IPS-15b (cell line): ENCODE results near the gene NTN5.
"Not testable (repeated sequence)": the region's sequence is repeated elsewhere in the genome, so short reads cannot be mapped to it uniquely, and the experiment has no call there.

Source experiments
- H3K27me3 ChIP-seq: one replicate; pipeline ENCODE4 v1.6.1; 2013; ENCODE audit warnings: low read length; ENCODE audit not compliant: control insufficient read depth, insufficient read depth
- H3K36me3 ChIP-seq: one replicate; pipeline ENCODE4 v1.6.1; 2013; ENCODE audit warnings: low read length; ENCODE audit not compliant: control insufficient read depth, insufficient read depth
- H3K4me1 ChIP-seq: one replicate; pipeline ENCODE4 v1.6.1; 2013; ENCODE audit warnings: mild to moderate bottlenecking, low read length; ENCODE audit not compliant: control insufficient read depth, insufficient read depth
- H3K4me3 ChIP-seq: one replicate; pipeline ENCODE4 v1.5.1; 2013; ENCODE audit warnings: low read depth, low read length
- H3K9ac ChIP-seq: one replicate; pipeline ENCODE4 v1.6.1; 2013; ENCODE audit warnings: low read depth, mild to moderate bottlenecking, low read length
- H3K9me3 ChIP-seq: one replicate; pipeline ENCODE4 v1.6.1; 2013; ENCODE audit warnings: mild to moderate bottlenecking, low read length; ENCODE audit not compliant: control insufficient read depth, insufficient read depth

NTN5 gene

DNA sequence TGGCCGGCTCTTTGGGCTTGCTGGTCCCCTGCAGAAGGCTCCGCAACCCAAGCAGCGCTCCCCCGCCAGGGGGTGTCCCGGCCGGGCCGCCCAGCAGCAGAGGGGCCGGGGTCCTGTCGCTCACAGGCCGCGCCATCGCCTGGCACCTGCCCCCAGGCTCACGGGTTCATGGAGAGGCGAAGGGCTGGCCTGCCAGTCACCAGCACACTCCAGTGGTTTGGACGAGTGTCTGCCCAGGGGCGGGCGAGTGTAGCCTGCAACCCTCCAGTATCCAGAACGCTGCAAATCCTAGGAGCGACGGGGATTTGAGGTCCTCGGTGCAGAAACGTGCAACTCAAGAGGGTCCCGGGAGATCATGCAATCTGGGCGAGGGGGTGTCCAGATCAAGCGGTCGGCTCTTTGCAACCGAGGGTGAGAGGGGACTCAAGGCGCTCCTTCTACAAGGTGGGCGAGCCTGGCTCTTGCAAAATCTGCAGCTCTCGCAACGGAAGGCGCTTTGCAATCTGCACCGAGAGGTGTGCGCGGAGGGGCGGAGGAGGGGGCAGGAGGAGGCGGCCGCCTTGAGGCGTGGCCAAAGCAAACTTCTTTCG, 35.9 kb downstream of the NTN5 start, which contains the start of gene DBP:
TSS of gene DBP (minus strand) at position 521 of the 590 bp plus-strand sequence. CDS start at position 136, 385 bp downstream.
- Histone ChIP-seq H3K4me3 (peak within 1 kb of the TSS; percentile 78), H3K4me1 (peaks cover 11% of the 10 kb centered on the region), H3K9ac (peak within 1 kb of the TSS; percentile 87), H3K36me3 (peaks cover 6% of the 10 kb centered on the region), H3K9me3 (no peaks in the 10 kb centered on the region), H3K27me3 (no peaks in the 10 kb centered on the region)

GRCh38 chr19:48635966-48636858, 36.6 kb downstream of the NTN5 start:
- H3K36me3 ChIP-seq, result peaks cover 6% of the 10 kb centered on the region
- H3K9ac ChIP-seq, result no peak overlapping the region
- H3K4me3 ChIP-seq, result peak overlapping the region; percentile 71
- H3K27me3 ChIP-seq, result no peaks in the 10 kb centered on the region
- peaks cover 11% of the 10 kb centered on the region for H3K4me1 ChIP-seq
- no peaks in the 10 kb centered on the region for H3K9me3 ChIP-seq

DNA sequence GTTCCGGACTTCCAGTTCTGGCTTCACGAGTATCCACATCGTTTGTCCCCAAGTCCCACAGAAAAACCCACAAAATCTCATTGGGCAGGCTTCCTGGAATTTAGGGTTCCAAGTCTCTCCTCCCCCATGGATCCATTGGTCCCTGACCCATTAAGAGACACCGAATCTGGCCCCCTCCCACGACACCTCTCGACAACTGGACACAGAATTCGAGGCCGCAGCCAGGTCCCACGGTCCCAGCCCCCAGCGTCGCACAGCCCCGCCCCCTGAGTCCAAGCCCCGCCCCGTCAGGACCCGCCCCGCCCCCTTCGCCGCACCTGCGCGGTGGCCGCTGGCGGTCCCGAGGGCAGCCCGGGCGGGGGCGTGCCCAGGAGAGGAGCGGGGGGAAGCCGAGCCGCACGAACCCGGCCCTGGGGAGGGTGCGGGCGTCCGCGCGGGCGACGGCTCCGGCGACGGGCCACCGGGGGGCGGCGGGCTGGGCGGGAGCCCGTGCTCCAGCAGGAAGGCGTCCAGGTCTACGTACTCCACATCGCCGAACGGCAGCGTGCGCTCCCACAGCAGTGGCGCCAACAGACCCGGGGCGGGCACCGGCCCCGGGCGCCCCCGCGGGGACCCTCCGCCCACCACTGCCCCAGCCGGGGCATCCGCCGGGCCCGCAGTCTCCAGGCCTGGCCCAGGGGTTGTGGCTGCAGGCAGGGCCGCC, 37.4 kb downstream of the NTN5 start:
- no peak overlapping the region for H3K9ac ChIP-seq
- peaks cover 11% of the 10 kb centered on the region for H3K4me1 ChIP-seq
- H3K4me3 ChIP-seq, result peak overlapping the region; percentile 71
- peaks cover 6% of the 10 kb centered on the region for H3K36me3 ChIP-seq
- H3K9me3 ChIP-seq, result no peaks in the 10 kb centered on the region
- no peaks in the 10 kb centered on the region for H3K27me3 ChIP-seq

DNA sequence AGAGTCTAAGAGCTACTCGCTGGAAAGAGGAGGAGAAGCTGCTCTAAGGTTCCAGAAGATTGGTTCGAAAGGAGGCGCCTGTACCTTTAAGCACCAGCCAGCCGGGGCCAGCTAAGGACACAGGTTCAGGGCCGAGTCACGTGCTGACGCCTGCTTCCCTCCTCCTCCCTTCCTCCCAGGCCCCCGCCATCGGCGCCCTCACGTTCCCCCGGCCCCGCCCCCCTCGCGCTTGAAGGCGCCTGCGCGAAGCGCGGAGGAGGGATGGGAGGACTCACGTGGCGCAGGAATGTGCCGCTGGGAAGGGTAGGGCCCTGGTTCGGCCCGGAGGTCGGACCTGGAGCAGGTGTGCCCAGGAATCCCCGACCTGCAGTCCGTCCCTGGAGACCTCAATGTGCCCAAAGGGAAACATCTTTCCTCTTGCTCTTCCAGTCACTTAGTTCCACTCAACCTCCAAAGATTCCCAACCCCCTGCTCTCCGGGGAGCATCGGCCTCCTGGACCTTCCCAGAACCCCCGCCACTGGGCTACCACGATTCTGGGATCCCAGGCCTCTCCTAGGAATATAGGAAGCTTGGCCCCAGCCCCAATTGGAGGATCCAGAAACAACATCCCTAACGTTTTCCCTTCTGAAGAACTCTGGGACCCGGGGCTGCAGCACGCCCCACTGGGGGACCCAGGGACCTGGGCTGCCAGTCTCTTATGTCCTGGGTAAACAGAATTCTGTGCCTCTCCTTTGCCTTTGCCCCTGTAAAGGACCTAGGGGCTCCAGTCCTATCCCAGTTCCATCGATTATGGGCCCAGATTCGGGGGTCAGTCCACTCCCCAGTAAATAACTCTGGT, 38.2 kb downstream of the NTN5 start:
- H3K4me1 ChIP-seq, result peaks cover 9% of the 10 kb centered on the region
- H3K4me3 ChIP-seq, result peak overlapping the region; percentile 63
- H3K9ac ChIP-seq, result no peak overlapping the region
- H3K36me3 ChIP-seq, result peaks cover 6% of the 10 kb centered on the region
- H3K27me3 ChIP-seq, result no peaks in the 10 kb centered on the region
- H3K9me3 ChIP-seq, result no peaks in the 10 kb centered on the region

DNA sequence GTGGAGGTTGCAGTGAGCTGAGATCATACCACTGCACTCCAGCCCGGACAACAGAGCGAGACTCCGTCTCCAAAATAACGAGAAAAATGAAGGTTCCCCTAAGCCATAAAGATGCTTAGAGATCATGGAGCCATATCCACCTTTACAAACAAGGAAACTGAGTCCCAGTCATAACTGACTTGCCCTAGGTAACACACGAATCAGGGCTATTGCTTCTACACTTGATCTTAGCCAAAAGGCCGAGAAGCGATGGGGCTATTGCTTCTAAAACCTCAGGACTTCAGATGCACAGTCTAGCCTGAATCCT, 38.8 kb downstream of the NTN5 start:
- Histone ChIP-seq H3K4me3 (peak overlapping the region; percentile 6), H3K9ac (no peak overlapping the region), H3K4me1 (peaks cover 9% of the 10 kb centered on the region), H3K36me3 (peaks cover 6% of the 10 kb centered on the region), H3K9me3 (no peaks in the 10 kb centered on the region), H3K27me3 (no peaks in the 10 kb centered on the region)

DNA sequence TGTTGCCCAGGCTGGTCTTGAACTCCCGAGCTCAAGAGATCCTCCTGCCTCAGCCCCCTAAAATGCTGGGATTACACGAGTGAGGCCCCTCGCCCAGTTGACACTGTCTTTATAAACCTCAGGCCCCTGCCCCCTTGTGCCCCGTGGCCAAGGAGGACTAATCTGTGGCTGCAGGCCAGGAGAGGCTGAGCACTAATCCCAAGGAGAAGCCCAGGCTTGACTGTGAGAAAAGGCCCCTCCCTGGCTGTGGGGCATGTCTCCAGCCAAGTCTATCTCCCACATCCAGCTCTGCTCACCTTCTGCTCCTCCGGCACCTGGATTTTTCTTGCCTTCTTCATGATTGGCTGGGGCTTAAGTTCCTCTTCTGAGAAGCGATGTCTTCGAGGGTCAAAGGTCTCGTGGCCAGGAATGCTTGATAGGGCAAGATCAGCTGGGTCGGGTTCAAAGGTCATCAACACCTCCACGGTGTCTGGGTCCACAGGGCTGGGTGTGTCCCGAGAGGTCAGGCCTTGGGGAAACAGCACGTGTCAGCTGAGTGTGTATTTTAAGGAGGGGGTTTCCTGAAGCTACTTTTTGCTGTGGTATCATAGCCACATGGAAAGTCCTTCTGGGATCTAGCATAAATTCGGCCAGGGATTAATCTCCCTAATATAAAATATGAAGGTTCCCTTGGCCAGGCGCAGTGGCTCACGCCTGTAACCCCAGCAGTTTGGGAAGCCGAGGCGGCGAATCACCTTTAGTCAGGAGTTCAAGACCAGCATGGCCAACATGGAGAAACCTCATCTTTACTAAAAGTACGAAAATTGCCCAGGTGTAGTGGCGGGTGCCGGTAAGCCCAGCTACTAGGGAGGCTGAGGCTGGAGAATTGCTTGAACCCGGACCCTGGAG, 39.4 kb downstream of the NTN5 start:
- Histone ChIP-seq H3K4me3 (no peak overlapping the region), H3K36me3 (peaks cover 6% of the 10 kb centered on the region), H3K4me1 (peaks cover 7% of the 10 kb centered on the region), H3K9me3 (no peaks in the 10 kb centered on the region), H3K27me3 (no peaks in the 10 kb centered on the region), H3K9ac (no peak overlapping the region)

DNA sequence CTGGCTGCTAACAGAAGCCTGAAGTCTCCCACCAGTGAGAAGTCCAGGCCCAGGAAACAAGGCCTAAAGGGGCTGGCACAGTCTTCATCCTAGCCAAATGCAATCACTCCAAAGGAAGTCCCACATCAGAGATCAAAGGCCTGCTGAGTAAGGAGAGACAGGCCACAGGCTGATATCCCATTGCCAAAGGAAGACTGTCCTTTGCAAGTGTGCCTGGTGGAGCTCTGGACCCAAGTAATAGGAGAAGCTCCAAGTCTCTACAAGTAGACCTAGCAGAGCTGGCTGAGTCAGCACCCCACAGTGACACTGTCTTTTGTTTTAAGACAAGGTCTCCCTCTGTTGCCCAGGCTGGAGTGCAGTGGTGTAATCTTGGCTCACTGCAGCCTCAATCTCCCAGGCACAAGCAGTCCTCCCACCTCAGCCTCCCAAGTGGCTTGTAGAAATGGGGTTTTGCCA, 40.1 kb downstream of the NTN5 start:
- Histone ChIP-seq H3K27me3 (no peaks in the 10 kb centered on the region), H3K9me3 (no peaks in the 10 kb centered on the region), H3K36me3 (peaks cover 6% of the 10 kb centered on the region), H3K4me3 (no peak overlapping the region), H3K4me1 (peaks cover 6% of the 10 kb centered on the region), H3K9ac (no peak overlapping the region)

DNA sequence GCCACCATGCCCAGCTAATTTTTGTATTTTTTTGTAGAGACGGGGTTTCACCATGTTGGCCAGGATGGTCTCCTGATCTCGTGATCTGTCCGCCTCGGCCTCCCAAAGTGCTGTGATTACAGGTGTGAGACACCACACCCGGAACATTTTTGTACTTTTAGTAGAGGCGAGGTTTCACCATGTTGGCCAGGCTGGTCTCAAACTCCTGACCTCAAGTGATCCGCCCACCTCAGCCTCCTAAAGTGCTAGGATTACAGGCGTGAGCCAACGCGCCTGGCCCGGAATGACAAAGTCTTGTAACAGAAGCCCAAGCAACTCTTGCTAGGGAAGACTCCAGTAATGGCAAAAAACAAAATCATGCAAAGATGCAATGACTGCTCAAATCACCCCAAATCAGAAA, 40.5 kb downstream of the NTN5 start:
- not testable (repeated sequence) for H3K9ac ChIP-seq

DNA sequence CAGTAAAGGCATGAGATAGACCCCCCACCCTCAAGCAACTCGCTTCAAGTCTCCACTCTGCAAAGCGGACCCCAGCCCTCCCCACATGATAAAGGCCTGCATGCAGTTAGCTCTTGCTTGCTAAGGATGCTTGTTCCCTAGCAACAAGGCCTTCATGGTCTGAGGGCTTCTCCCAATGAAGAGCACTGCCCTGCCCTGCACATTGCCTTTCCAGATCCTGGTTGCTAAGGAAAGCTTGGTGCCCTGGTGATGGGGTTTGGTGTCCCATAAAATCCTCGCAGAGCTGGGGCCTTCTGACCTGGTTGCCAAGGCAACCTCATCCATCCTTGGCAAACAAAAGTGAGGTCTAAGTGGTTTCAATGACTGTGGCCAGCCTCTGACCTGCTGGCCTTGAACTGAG, 41.6 kb downstream of the NTN5 start:
- peak overlapping the region; percentile 67 for H3K4me3 ChIP-seq
- peaks cover 6% of the 10 kb centered on the region for H3K36me3 ChIP-seq
- H3K9ac ChIP-seq, result no peak overlapping the region
- peaks cover 6% of the 10 kb centered on the region for H3K4me1 ChIP-seq
- no peaks in the 10 kb centered on the region for H3K27me3 ChIP-seq
- no peaks in the 10 kb centered on the region for H3K9me3 ChIP-seq

More for the DNA sequence above, 40.5 kb downstream of the NTN5 start:
- not testable (repeated sequence) for H3K4me3 ChIP-seq, H3K36me3 ChIP-seq, H3K4me1 ChIP-seq, H3K27me3 ChIP-seq, H3K9me3 ChIP-seq

DNA sequence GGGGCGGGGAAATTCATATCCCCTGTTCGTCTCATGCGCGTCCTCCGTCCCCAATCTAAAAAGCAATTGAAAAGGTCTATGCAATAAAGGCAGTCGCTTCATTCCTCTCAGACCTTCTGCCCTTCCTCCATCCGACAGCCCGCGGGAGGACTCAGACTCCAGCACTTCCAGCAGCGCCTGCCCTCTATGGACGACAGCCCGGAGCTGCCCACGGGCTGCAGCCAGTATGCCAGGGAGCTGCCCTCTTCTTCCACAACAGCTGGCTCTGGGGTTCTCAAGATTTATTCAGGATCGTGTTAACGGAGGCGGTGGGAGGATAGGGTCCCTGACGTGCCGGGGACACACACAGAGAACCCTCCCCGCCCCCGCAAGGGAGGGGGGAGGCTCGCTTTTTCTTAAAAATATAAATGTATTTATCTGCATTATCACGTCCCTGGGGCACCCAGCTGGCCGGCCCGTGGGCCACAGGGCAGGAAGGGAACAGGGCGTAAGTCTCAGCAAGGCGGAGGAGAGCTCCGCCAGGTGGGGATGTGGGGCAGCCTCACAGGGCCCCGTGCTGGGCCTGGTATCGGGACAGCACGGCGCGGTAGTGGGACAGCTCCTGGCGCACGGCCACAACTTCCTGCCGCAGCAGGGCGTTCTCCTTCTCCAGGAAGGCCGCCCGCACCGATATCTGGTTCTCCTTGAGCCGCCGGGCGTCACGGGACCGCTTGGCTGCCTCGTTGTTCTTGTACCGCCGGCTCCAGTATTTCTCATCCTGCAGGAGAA, 42.3 kb downstream of the NTN5 start:
- H3K9me3 ChIP-seq, result no peaks in the 10 kb centered on the region
- peak overlapping the region; percentile 81 for H3K9ac ChIP-seq
- H3K36me3 ChIP-seq, result peaks cover 6% of the 10 kb centered on the region
- peaks cover 6% of the 10 kb centered on the region for H3K4me1 ChIP-seq
- H3K27me3 ChIP-seq, result no peaks in the 10 kb centered on the region
- peak overlapping the region; percentile 67 for H3K4me3 ChIP-seq
